ENCODE measurements around the gene ZDHHC14. TPM values are rescaled to one million over a fixed set of nuclear protein-coding genes. Genes with fewer than 3 reads are reported as not detected.

ZDHHC14 gene
- total RNA-seq, 4 donors from 2014 or later = 11.4 to 20.8 (median 15.6) TPM

- no peak for DNase-seq (ENCODE audit: low spot score in 2 of 2)
- Histone ChIP-seq H3K9me3 (peaks cover 0 to 5% (median 0%) of the 10 kb centered on the region in 4 donors), H3K27me3 (no peaks in the 10 kb centered on the region), H3K36me3 (peaks cover 0 to 17% (median 0%) of the 10 kb centered on the region in 3 donors), H3K4me1 (peaks cover 0 to 3% (median 0%) of the 10 kb centered on the region in 4 donors), H3K27ac (no peak overlapping the region), H3K4me3 (no peak overlapping the region)
- TF ChIP-seq CTCF (IDR thresholded peaks at IDR 0.05) = no peak
- no peak for TF ChIP-seq EP300 (IDR thresholded peaks at IDR 0.05)
- no peak for TF ChIP-seq POLR2A (IDR thresholded peaks at IDR 0.05)
- WGBS, 2 donors = 85 to 89% methylated on average over 23 to 24 of the region's 24 CpGs
These were observed 167.9 kb downstream of the ZDHHC14 start for GRCh38 chr6:157548635-157549467.

- Histone ChIP-seq H3K9me3 (peaks cover 0 to under 1% (median 0%) of the 10 kb centered on the region in 4 donors), H3K4me1 (peaks cover 0 to 3% (median 0%) of the 10 kb centered on the region in 4 donors), H3K4me3 (no peak overlapping the region), H3K27me3 (no peaks in the 10 kb centered on the region), H3K27ac (no peak overlapping the region), H3K36me3 (peaks cover 0 to 11% (median 0%) of the 10 kb centered on the region in 3 donors)
- no peak for DNase-seq (ENCODE audit: low spot score in 2 of 2)
- TF ChIP-seq POLR2A (IDR thresholded peaks at IDR 0.05) (no peak), EP300 (IDR thresholded peaks at IDR 0.05) (no peak), CTCF (IDR thresholded peaks at IDR 0.05) (no peak)
- 92% methylated on average over 3 of the region's 3 CpGs for WGBS, 2 donors
These were observed 168.4 kb downstream of the ZDHHC14 start for GRCh38 chr6:157549468-157549745.

GRCh38 chr6:157550114-157550989 is 169.4 kb downstream of the ZDHHC14 start:
- H3K36me3 ChIP-seq = peaks cover 0 to 2% (median 0%) of the 10 kb centered on the region in 3 donors
- no peak overlapping the region for H3K27ac ChIP-seq
- H3K27me3 ChIP-seq = no peaks in the 10 kb centered on the region
- WGBS, 2 donors = 84 to 92% methylated on average over 12 of the region's 12 CpGs
- H3K4me1 ChIP-seq = peaks cover 0 to 3% (median 0%) of the 10 kb centered on the region in 4 donors
- no peak for TF ChIP-seq CTCF (IDR thresholded peaks at IDR 0.05)
- no peak for TF ChIP-seq POLR2A (IDR thresholded peaks at IDR 0.05)
- no peak for TF ChIP-seq EP300 (IDR thresholded peaks at IDR 0.05)
- no peak for DNase-seq (ENCODE audit: low spot score in 2 of 2)
- H3K9me3 ChIP-seq = no peaks in the 10 kb centered on the region
- no peak overlapping the region for H3K4me3 ChIP-seq

GRCh38 chr6:157551041-157551832 is 170.2 kb downstream of the ZDHHC14 start:
- DNase-seq (ENCODE audit: low spot score in 2 of 2) = no peak
- H3K27me3 ChIP-seq = no peaks in the 10 kb centered on the region
- H3K9me3 ChIP-seq = no peaks in the 10 kb centered on the region
- no peaks in the 10 kb centered on the region for H3K36me3 ChIP-seq
- H3K27ac ChIP-seq = no peak overlapping the region
- TF ChIP-seq CTCF (IDR thresholded peaks at IDR 0.05) (no peak), POLR2A (IDR thresholded peaks at IDR 0.05) (no peak), EP300 (IDR thresholded peaks at IDR 0.05) (no peak)
- peaks cover 0 to 4% (median 0%) of the 10 kb centered on the region in 4 donors for H3K4me1 ChIP-seq
- no peak overlapping the region for H3K4me3 ChIP-seq
- 69 to 76% methylated on average over 6 of the region's 6 CpGs for WGBS, 2 donors
